DND-41 (cell line): ENCODE measurements around the gene SRPX.

Experiments
- CTCF ChIP-seq: IDR thresholded peaks from 2 replicates; pipeline ENCODE4 v1.5.1; 2012; ENCODE audit warnings: borderline replicate concordance, low read length, moderate library complexity, mild to moderate bottlenecking; ENCODE audit not compliant: poor library complexity, severe bottlenecking; ENCODE audit errors: extremely low read depth
- EZH2 ChIP-seq: IDR thresholded peaks from 3 replicates; pipeline ENCODE4 v1.6.1; 2012; ENCODE audit warnings: borderline replicate concordance, low read depth, mild to moderate bottlenecking, moderate library complexity, low read length, inconsistent platforms; ENCODE audit not compliant: severe bottlenecking

- TF ChIP-seq CTCF (no peak), EZH2 (no peak)
Measured at GRCh38 chrX:38163193-38163592, 57.5 kb downstream of the SRPX start.
